ENCODE measurements around the gene TRIM33. TPM values are rescaled to one million over a fixed set of nuclear protein-coding genes. Genes with fewer than 3 reads are reported as not detected.

The TRIM33 gene
- polyA plus RNA-seq, 1 donor from 2014 or later = 58.7 TPM

DNA sequence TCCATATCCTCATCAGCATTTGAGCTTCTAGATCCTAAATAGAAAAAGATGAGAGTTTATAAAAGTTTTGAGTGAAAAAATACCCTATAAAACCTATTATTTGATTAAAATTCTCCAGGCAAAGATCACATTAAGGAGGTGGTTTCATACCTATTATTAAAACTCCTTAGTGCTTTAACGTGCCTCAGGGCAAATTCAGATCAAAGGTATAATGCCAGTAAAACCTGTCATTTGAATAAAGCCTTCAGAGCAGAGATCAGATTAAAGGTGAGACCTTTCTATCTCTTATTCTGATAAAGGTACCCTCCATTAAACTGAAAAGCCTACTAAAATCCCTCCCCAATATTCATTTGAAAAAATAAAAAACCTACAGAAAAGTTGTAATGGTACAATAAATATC is 34.3 kb upstream of the TRIM33 start:
- Histone ChIP-seq H3K27ac (ENCODE audit: low read length) (no peak overlapping the region), H3K9ac (ENCODE audit: low read length) (no peak overlapping the region), H3K9me2 (ENCODE audit: insufficient read depth, low read length) (no peaks in the 10 kb centered on the region), H3K79me2 (replicated peaks; ENCODE audit: insufficient read depth, low read length) (no peaks in the 10 kb centered on the region), H3K36me3 (ENCODE audit: insufficient read depth, low read length) (no peaks in the 10 kb centered on the region), H3K27me3 (ENCODE audit: insufficient read depth, low read depth, low read length) (no peaks in the 10 kb centered on the region), H3K4me2 (ENCODE audit: low read length) (no peak overlapping the region), H3K4me3 (ENCODE audit: low read length) (no peak overlapping the region), H4K20me1 (ENCODE audit: insufficient read depth) (no peaks in the 10 kb centered on the region), H3F3A (ENCODE audit: insufficient read depth, low read length, poor library complexity, severe bottlenecking) (no peaks in the 10 kb centered on the region), H3K9me3 (ENCODE audit: low read length) (no peaks in the 10 kb centered on the region), H2AFZ (ENCODE audit: low read depth, low read length) (no peak overlapping the region)
- TF ChIP-seq EP300 (conservative IDR thresholded peaks at IDR 0.05; ENCODE audit: poor library complexity, severe bottlenecking) (no peak), SMC3 (conservative IDR thresholded peaks at IDR 0.05; ENCODE audit: poor library complexity) (no peak), POLR2AphosphoS5 (IDR thresholded peaks at IDR 0.05) (no peak), RAD21 (conservative IDR thresholded peaks at IDR 0.05) (no peak)
- TF ChIP-seq, protein P1, sequence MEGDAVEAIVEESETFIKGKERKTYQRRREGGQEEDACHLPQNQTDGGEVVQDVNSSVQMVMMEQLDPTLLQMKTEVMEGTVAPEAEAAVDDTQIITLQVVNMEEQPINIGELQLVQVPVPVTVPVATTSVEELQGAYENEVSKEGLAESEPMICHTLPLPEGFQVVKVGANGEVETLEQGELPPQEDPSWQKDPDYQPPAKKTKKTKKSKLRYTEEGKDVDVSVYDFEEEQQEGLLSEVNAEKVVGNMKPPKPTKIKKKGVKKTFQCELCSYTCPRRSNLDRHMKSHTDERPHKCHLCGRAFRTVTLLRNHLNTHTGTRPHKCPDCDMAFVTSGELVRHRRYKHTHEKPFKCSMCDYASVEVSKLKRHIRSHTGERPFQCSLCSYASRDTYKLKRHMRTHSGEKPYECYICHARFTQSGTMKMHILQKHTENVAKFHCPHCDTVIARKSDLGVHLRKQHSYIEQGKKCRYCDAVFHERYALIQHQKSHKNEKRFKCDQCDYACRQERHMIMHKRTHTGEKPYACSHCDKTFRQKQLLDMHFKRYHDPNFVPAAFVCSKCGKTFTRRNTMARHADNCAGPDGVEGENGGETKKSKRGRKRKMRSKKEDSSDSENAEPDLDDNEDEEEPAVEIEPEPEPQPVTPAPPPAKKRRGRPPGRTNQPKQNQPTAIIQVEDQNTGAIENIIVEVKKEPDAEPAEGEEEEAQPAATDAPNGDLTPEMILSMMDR (IDR thresholded peaks at IDR 0.05; ENCODE audit: poor library complexity, severe bottlenecking) = no peak

DNA sequence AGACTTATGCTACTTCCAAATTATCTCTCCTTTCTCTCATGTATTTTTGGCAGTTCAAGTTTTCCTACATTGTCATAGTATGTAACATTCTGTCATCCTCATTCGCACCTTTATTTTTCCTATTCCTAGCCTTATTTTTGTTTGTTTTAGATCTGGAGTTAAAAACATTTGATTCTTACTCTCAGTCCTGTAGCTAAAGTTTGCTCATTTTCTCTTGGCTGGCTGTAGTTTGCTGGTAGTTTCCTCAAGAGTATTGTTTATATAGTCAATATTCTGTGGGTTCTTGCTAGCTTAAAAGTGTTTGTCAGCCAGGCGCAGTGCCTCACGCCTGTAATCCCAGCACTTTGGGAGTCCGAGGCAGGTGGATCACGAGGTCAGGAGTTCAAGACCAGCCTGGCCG is 29.8 kb upstream of the TRIM33 start:
- Histone ChIP-seq H3K36me3 (ENCODE audit: insufficient read depth, low read length) (no peaks in the 10 kb centered on the region), H3K27ac (ENCODE audit: low read length) (no peak overlapping the region), H3K9me2 (ENCODE audit: insufficient read depth, low read length) (no peaks in the 10 kb centered on the region), H3F3A (ENCODE audit: insufficient read depth, low read length, poor library complexity, severe bottlenecking) (no peaks in the 10 kb centered on the region), H4K20me1 (ENCODE audit: insufficient read depth) (no peaks in the 10 kb centered on the region), H3K9ac (ENCODE audit: low read length) (no peak overlapping the region), H3K27me3 (ENCODE audit: insufficient read depth, low read depth, low read length) (no peaks in the 10 kb centered on the region), H3K9me3 (ENCODE audit: low read length) (no peaks in the 10 kb centered on the region), H3K4me3 (ENCODE audit: low read length) (no peak overlapping the region), H3K4me2 (ENCODE audit: low read length) (no peak overlapping the region), H2AFZ (ENCODE audit: low read depth, low read length) (no peak overlapping the region), H3K79me2 (replicated peaks; ENCODE audit: insufficient read depth, low read length) (no peaks in the 10 kb centered on the region)
- TF ChIP-seq EP300 (conservative IDR thresholded peaks at IDR 0.05; ENCODE audit: poor library complexity, severe bottlenecking) = no peak
- no peak for TF ChIP-seq SMC3 (conservative IDR thresholded peaks at IDR 0.05; ENCODE audit: poor library complexity)
- no peak for TF ChIP-seq RAD21 (conservative IDR thresholded peaks at IDR 0.05)
- no peak for TF ChIP-seq EZH2 (IDR thresholded peaks at IDR 0.05; ENCODE audit: borderline replicate concordance, insufficient read depth, low read length, poor library complexity, severe bottlenecking)
- TF ChIP-seq, protein P2, sequence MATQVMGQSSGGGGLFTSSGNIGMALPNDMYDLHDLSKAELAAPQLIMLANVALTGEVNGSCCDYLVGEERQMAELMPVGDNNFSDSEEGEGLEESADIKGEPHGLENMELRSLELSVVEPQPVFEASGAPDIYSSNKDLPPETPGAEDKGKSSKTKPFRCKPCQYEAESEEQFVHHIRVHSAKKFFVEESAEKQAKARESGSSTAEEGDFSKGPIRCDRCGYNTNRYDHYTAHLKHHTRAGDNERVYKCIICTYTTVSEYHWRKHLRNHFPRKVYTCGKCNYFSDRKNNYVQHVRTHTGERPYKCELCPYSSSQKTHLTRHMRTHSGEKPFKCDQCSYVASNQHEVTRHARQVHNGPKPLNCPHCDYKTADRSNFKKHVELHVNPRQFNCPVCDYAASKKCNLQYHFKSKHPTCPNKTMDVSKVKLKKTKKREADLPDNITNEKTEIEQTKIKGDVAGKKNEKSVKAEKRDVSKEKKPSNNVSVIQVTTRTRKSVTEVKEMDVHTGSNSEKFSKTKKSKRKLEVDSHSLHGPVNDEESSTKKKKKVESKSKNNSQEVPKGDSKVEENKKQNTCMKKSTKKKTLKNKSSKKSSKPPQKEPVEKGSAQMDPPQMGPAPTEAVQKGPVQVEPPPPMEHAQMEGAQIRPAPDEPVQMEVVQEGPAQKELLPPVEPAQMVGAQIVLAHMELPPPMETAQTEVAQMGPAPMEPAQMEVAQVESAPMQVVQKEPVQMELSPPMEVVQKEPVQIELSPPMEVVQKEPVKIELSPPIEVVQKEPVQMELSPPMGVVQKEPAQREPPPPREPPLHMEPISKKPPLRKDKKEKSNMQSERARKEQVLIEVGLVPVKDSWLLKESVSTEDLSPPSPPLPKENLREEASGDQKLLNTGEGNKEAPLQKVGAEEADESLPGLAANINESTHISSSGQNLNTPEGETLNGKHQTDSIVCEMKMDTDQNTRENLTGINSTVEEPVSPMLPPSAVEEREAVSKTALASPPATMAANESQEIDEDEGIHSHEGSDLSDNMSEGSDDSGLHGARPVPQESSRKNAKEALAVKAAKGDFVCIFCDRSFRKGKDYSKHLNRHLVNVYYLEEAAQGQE (IDR thresholded peaks at IDR 0.05; ENCODE audit: borderline replicate concordance) = no peak
- no peak for TF ChIP-seq POLR2AphosphoS5 (IDR thresholded peaks at IDR 0.05)
- TF ChIP-seq, protein P1 (IDR thresholded peaks at IDR 0.05; ENCODE audit: poor library complexity, severe bottlenecking) = no peak
- no peak for TF ChIP-seq TAF1 (IDR thresholded peaks at IDR 0.05; ENCODE audit: low read depth)
- TF ChIP-seq MXI1 (conservative IDR thresholded peaks at IDR 0.05; ENCODE audit: poor library complexity, severe bottlenecking) = no peak
